Measurements from ENCODE around the gene SLC43A2. TPM values are rescaled to one million over a fixed set of nuclear protein-coding genes. Genes with fewer than 3 reads are reported as not detected.
A peak's percentile ranks its signal among the peaks of the same experiment; 100 is the strongest.

Gene SLC43A2
- total and polyA plus RNA-seq, 2 of the 13 experiments (the other 11 are each of a cell fraction or from before 2014, with no cell fraction given), result 7.3 to 20.0 TPM

- TF ChIP-seq, protein P1, sequence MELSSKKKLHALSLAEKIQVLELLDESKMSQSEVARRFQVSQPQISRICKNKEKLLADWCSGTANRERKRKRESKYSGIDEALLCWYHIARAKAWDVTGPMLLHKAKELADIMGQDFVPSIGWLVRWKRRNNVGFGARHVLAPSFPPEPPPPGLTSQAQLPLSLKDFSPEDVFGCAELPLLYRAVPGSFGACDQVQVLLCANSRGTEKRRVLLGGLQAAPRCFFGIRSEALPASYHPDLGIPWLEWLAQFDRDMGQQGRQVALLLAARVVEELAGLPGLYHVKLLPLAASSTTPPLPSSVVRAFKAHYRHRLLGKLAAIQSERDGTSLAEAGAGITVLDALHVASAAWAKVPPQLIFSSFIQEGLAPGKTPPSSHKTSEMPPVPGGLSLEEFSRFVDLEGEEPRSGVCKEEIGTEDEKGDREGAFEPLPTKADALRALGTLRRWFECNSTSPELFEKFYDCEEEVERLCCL (CRISPR knock-in tag; IDR thresholded peaks at IDR 0.05; ENCODE audit: borderline replicate concordance), result no peak
- TF ChIP-seq ZNF605 (CRISPR knock-in tag; IDR thresholded peaks at IDR 0.05) (0 out of 2 replicates have a peak, but pooled peaks have one; percentile 23), MAFF (IDR thresholded peaks at IDR 0.05; ENCODE audit: low read depth, low read length) (no peak), ZNF768 (CRISPR knock-in tag; IDR thresholded peaks at IDR 0.05) (peak; percentile 35), PRPF4 (IDR thresholded peaks at IDR 0.05; ENCODE audit: low read depth, low read length, poor library complexity, severe bottlenecking) (no peak), HIC2 (CRISPR knock-in tag; IDR thresholded peaks at IDR 0.05; ENCODE audit: low read depth) (peak; percentile 43; the same call in 1 of the 2 replicates), MTF2 (CRISPR knock-in tag; IDR thresholded peaks at IDR 0.05; ENCODE audit: borderline replicate concordance) (no peak), SOX13 (IDR thresholded peaks at IDR 0.05) (no peak), SOX13 (CRISPR knock-in tag; conservative IDR thresholded peaks at IDR 0.05 in 1 of 2, IDR thresholded peaks at IDR 0.05 in 1 of 2) (peak in 1 of 2 experiments; percentile 16; a peak in 1 of 4 replicates), PCBP2 (optimal IDR thresholded peaks at IDR 0.05; ENCODE audit: low read depth, low read length, poor library complexity, severe bottlenecking) (no peak), DRAP1 (CRISPR knock-in tag; IDR thresholded peaks at IDR 0.05) (no peak)
- TF ChIP-seq, protein P2, sequence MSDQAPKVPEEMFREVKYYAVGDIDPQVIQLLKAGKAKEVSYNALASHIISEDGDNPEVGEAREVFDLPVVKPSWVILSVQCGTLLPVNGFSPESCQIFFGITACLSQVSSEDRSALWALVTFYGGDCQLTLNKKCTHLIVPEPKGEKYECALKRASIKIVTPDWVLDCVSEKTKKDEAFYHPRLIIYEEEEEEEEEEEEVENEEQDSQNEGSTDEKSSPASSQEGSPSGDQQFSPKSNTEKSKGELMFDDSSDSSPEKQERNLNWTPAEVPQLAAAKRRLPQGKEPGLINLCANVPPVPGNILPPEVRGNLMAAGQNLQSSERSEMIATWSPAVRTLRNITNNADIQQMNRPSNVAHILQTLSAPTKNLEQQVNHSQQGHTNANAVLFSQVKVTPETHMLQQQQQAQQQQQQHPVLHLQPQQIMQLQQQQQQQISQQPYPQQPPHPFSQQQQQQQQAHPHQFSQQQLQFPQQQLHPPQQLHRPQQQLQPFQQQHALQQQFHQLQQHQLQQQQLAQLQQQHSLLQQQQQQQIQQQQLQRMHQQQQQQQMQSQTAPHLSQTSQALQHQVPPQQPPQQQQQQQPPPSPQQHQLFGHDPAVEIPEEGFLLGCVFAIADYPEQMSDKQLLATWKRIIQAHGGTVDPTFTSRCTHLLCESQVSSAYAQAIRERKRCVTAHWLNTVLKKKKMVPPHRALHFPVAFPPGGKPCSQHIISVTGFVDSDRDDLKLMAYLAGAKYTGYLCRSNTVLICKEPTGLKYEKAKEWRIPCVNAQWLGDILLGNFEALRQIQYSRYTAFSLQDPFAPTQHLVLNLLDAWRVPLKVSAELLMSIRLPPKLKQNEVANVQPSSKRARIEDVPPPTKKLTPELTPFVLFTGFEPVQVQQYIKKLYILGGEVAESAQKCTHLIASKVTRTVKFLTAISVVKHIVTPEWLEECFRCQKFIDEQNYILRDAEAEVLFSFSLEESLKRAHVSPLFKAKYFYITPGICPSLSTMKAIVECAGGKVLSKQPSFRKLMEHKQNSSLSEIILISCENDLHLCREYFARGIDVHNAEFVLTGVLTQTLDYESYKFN (CRISPR knock-in tag; conservative IDR thresholded peaks at IDR 0.05), result 0 out of 2 replicates have a peak, but pooled peaks have one; percentile 17
- TF ChIP-seq, protein P3, sequence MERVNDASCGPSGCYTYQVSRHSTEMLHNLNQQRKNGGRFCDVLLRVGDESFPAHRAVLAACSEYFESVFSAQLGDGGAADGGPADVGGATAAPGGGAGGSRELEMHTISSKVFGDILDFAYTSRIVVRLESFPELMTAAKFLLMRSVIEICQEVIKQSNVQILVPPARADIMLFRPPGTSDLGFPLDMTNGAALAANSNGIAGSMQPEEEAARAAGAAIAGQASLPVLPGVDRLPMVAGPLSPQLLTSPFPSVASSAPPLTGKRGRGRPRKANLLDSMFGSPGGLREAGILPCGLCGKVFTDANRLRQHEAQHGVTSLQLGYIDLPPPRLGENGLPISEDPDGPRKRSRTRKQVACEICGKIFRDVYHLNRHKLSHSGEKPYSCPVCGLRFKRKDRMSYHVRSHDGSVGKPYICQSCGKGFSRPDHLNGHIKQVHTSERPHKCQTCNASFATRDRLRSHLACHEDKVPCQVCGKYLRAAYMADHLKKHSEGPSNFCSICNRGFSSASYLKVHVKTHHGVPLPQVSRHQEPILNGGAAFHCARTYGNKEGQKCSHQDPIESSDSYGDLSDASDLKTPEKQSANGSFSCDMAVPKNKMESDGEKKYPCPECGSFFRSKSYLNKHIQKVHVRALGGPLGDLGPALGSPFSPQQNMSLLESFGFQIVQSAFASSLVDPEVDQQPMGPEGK (CRISPR knock-in tag; IDR thresholded peaks at IDR 0.05), result peak; percentile 90
- TF ChIP-seq, protein P4, sequence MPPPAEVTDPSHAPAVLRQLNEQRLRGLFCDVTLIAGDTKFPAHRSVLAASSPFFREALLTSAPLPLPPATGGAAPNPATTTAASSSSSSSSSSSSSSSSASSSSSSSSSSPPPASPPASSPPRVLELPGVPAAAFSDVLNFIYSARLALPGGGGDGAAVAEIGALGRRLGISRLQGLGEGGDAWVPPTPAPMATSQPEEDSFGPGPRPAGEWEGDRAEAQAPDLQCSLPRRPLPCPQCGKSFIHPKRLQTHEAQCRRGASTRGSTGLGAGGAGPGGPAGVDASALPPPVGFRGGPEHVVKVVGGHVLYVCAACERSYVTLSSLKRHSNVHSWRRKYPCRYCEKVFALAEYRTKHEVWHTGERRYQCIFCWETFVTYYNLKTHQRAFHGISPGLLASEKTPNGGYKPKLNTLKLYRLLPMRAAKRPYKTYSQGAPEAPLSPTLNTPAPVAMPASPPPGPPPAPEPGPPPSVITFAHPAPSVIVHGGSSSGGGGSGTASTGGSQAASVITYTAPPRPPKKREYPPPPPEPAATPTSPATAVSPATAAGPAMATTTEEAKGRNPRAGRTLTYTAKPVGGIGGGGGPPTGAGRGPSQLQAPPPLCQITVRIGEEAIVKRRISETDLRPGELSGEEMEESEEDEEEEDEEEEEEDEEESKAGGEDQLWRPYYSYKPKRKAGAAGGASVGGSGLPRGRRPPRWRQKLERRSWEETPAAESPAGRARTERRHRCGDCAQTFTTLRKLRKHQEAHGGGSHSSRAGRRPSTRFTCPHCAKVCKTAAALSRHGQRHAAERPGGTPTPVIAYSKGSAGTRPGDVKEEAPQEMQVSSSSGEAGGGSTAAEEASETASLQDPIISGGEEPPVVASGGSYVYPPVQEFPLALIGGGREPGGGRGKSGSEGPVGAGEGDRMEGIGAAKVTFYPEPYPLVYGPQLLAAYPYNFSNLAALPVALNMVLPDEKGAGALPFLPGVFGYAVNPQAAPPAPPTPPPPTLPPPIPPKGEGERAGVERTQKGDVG (CRISPR knock-in tag; IDR thresholded peaks at IDR 0.05; ENCODE audit: borderline replicate concordance), result 0 out of 2 replicates have a peak, but pooled peaks have one; percentile 43
- TF ChIP-seq, protein P5, sequence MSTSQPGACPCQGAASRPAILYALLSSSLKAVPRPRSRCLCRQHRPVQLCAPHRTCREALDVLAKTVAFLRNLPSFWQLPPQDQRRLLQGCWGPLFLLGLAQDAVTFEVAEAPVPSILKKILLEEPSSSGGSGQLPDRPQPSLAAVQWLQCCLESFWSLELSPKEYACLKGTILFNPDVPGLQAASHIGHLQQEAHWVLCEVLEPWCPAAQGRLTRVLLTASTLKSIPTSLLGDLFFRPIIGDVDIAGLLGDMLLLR (CRISPR knock-in tag; IDR thresholded peaks at IDR 0.05), result no peak
Measured at GRCh38 chr17:1577182-1577581, 51.5 kb downstream of the SLC43A2 start (continued).

Measured in HepG2 (cell line).